T-cell (primary cell): ENCODE results near the gene CFTR. TPM values are rescaled to one million over a fixed set of nuclear protein-coding genes. Genes with fewer than 3 reads are reported as not detected.

Experiments
- ATAC-seq, 4 experiments: fragments of 200-7000 bp in 3 of 4; fragments of 150-1000 bp in 1 of 4; cut with Tn5 transposase; replicated peaks in 1 of 4; 1 replicate in 3 of 4; 2 replicates in 1 of 4; pipeline ENCODE4 v1.10.0; 2021; ENCODE audit warnings: moderate library complexity in 3 of 4, mild to moderate bottlenecking in 2 of 4, moderate number of reproducible peaks in 1 of 4
- CTCF ChIA-PET, 2 donors: fragments of 300-600 bp; sonication (Branson Sonifier 250); formaldehyde crosslinking; loops; one replicate each; lab custom pipeline; 2022; ENCODE audit warnings: antibody characterized with exemption in 2 of 2; lab: Charles Lee
- POLR2A ChIA-PET, 2 donors: fragments of 300-600 bp; sonication (Branson Sonifier 250); formaldehyde crosslinking; loops; one replicate each; lab custom pipeline; 2022; ENCODE audit warnings: antibody characterized with exemption in 2 of 2; lab: Charles Lee
- DNase-seq, 35 experiments: peaks; one replicate each; pipeline versions ENCODE4 v3.0.0 to v3.0.0-alpha.2; 2013 to 2023
- H3K27ac ChIP-seq: one replicate; pipeline ENCODE4 v1.5.1; 2013; ENCODE audit warnings: low read length
- H3K27me3 ChIP-seq, 2 experiments: replicated peaks in 1 of 2; 1 replicate in 1 of 2; 2 replicates in 1 of 2; pipeline versions ENCODE4 v1.6.1 to v1.7.0; 2013; ENCODE audit warnings: low read length in 1 of 2, mixed read lengths in 1 of 2; ENCODE audit not compliant: control insufficient read depth in 2 of 2, insufficient read depth in 2 of 2; ENCODE audit errors: extremely low read depth in 1 of 2
- H3K36me3 ChIP-seq, 2 donors: 1 replicate in 1 of 2; 2 replicates in 1 of 2; pipeline versions ENCODE4 v1.6.1 to v1.7.0; 2013; ENCODE audit warnings: low read length in 1 of 2; ENCODE audit not compliant: control insufficient read depth in 2 of 2, insufficient read depth in 1 of 2; ENCODE audit errors: extremely low read depth in 1 of 2
- H3K4me1 ChIP-seq, 2 experiments: 1 replicate in 1 of 2; 2 replicates in 1 of 2; pipeline versions ENCODE4 v1.6.1 to v1.7.0; 2013; ENCODE audit warnings: low read length in 2 of 2, mixed read lengths in 1 of 2; ENCODE audit not compliant: insufficient read depth in 2 of 2, control insufficient read depth in 1 of 2; ENCODE audit errors: extremely low read depth in 1 of 2
- H3K4me3 ChIP-seq, 2 donors: 1 replicate in 1 of 2; 2 replicates in 1 of 2; pipeline versions ENCODE4 v1.5.1 to v1.7.0; 2013; ENCODE audit warnings: mild to moderate bottlenecking in 2 of 2, low read length in 1 of 2, moderate library complexity in 1 of 2; ENCODE audit not compliant: control insufficient read depth in 1 of 2; ENCODE audit errors: extremely low read depth in 1 of 2
- H3K9me3 ChIP-seq: 2 replicates; pipeline ENCODE4 v1.7.0; 2013
- H3K27ac Mint-ChIP-seq, 2 donors: one replicate each; pipeline ENCODE4 v1.8.0; 2020 to 2021; ENCODE audit warnings: mild to moderate bottlenecking in 2 of 2, mixed read lengths in 2 of 2
- H3K27me3 Mint-ChIP-seq, 2 donors: one replicate each; pipeline ENCODE4 v1.8.0; 2021 to 2022; ENCODE audit warnings: mixed read lengths in 2 of 2
- H3K36me3 Mint-ChIP-seq: one replicate; pipeline ENCODE4 v1.8.0; 2021; ENCODE audit warnings: mixed read lengths
- H3K4me1 Mint-ChIP-seq, 3 donors: one replicate each; pipeline ENCODE4 v1.8.0; 2020 to 2022; ENCODE audit warnings: mixed read lengths in 3 of 3, mild to moderate bottlenecking in 1 of 3
- H3K4me3 Mint-ChIP-seq, 3 donors: one replicate each; pipeline ENCODE4 v1.8.0; 2020 to 2022; ENCODE audit warnings: mild to moderate bottlenecking in 3 of 3, mixed read lengths in 3 of 3, moderate library complexity in 3 of 3
- H3K9me3 Mint-ChIP-seq, 3 donors: one replicate each; pipeline ENCODE4 v1.8.0; 2020 to 2022; ENCODE audit warnings: mixed read lengths in 3 of 3
- WGBS: methylation state at CpG from one replicate; pipeline ENCODE4 v1.1.5; 2013; ENCODE audit warnings: missing lambda C conversion rate; ENCODE audit not compliant: insufficient coverage; 5-methylcytosine and 5-hydroxymethylcytosine counted together
- total RNA-seq, 35 experiments: library from RNA in 6 of 35; stranded (reverse) in 6 of 35; fragments of 120-200 nt in 1 of 35; gene quantifications; one replicate each; pipeline versions ENCODE4 v1.2.1 to v1.2.4 and lab custom pipeline; 2013 to 2026

Gene CFTR
- total RNA-seq, 5 donors from 2014 or later (not counting 1 experiment from before 2014, with no cell fraction given): 0.44 to 0.53 (median 0.47) TPM; not detected in 2

GRCh38 chr7:117637937-117638336, 158.1 kb downstream of the CFTR start:
- no CpG with 5 or more reads among the region's 2 CpGs for WGBS
- no peaks in the 10 kb centered on the region for H3K4me1 ChIP-seq
- Mint-ChIP-seq H3K9me3 (no peaks in the 10 kb centered on the region), H3K4me3 (no peak overlapping the region), H3K36me3 (no peaks in the 10 kb centered on the region), H3K27me3 (no peaks in the 10 kb centered on the region), H3K4me1 (no peaks in the 10 kb centered on the region), H3K27ac (no peak overlapping the region)
- ChIA-PET POLR2A (no interaction called here), CTCF (no interaction called here)
- DNase-seq (no peak), ATAC-seq (no peak)
- no peak overlapping the region for H3K4me3 ChIP-seq
- no peak overlapping the region for H3K27ac ChIP-seq
- no peaks in the 10 kb centered on the region for H3K36me3 ChIP-seq
- H3K9me3 ChIP-seq: no peaks in the 10 kb centered on the region
- no peaks in the 10 kb centered on the region for H3K27me3 ChIP-seq

- ATAC-seq: no peak
- no CpG with 5 or more reads among the region's 2 CpGs for WGBS
These were observed 160.1 kb downstream of the CFTR start for GRCh38 chr7:117639966-117640365.

DNA sequence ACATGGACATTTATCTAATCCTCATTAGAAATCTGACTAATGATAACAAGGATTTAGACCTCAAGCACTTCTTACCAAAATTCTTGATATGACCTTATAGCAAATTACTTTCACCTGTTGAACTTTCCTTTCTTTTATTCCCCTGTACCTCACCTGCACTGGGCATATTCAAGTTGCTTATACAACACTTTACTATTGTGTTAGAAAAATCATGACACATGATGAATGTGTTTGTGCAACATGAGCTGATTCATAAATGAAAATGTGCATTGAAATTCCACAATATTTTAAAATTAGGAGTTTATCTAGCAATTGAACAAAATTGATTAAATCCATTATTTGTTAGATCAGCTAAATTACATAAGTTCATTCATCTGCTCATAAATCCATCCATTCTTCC, 160.6 kb downstream of the CFTR start:
- Histone ChIP-seq H3K9me3 (no peaks in the 10 kb centered on the region), H3K36me3 (no peaks in the 10 kb centered on the region), H3K4me1 (no peaks in the 10 kb centered on the region), H3K27ac (no peak overlapping the region), H3K4me3 (no peak overlapping the region), H3K27me3 (no peaks in the 10 kb centered on the region)
- ChIA-PET CTCF (no interaction called here), POLR2A (no interaction called here)
- DNase-seq: no peak
- Mint-ChIP-seq H3K27ac (no peak overlapping the region), H3K36me3 (no peaks in the 10 kb centered on the region), H3K9me3 (no peaks in the 10 kb centered on the region), H3K27me3 (peaks cover 0 to 4% of the 10 kb centered on the region in 2 donors), H3K4me1 (no peaks in the 10 kb centered on the region), H3K4me3 (no peak overlapping the region)
- no peak for ATAC-seq

More at GRCh38 chr7:117639966-117640365, 160.1 kb downstream of the CFTR start:
- Histone ChIP-seq H3K9me3 (no peaks in the 10 kb centered on the region), H3K4me1 (no peaks in the 10 kb centered on the region), H3K27me3 (no peaks in the 10 kb centered on the region), H3K36me3 (no peaks in the 10 kb centered on the region), H3K27ac (no peak overlapping the region), H3K4me3 (no peak overlapping the region)
- DNase-seq: no peak
- Mint-ChIP-seq H3K9me3 (no peaks in the 10 kb centered on the region), H3K27ac (no peak overlapping the region), H3K36me3 (no peaks in the 10 kb centered on the region), H3K27me3 (peaks cover 0 to 3% of the 10 kb centered on the region in 2 donors), H3K4me3 (no peak overlapping the region), H3K4me1 (no peaks in the 10 kb centered on the region)
- POLR2A ChIA-PET: no interaction called here
- CTCF ChIA-PET: no interaction called here

- H3K27ac Mint-ChIP-seq: no peak overlapping the region
- Histone ChIP-seq H3K4me3 (no peak overlapping the region), H3K27me3 (no peaks in the 10 kb centered on the region), H3K27ac (no peak overlapping the region), H3K4me1 (no peaks in the 10 kb centered on the region), H3K9me3 (no peaks in the 10 kb centered on the region), H3K36me3 (no peaks in the 10 kb centered on the region)
- no peak for ATAC-seq
- no peak for DNase-seq
- H3K9me3 Mint-ChIP-seq: peaks cover 0 to 7% (median 0%) of the 10 kb centered on the region in 3 donors
- POLR2A ChIA-PET: no interaction called here
- no peaks in the 10 kb centered on the region for H3K4me1 Mint-ChIP-seq
- no peaks in the 10 kb centered on the region for H3K36me3 Mint-ChIP-seq
- H3K4me3 Mint-ChIP-seq: no peak overlapping the region
- CTCF ChIA-PET: no interaction called here
- peaks cover 0 to 5% of the 10 kb centered on the region in 2 donors for H3K27me3 Mint-ChIP-seq
These were observed 165.8 kb downstream of the CFTR start for GRCh38 chr7:117645481-117646165.

GRCh38 chr7:117648203-117648866, 168.5 kb downstream of the CFTR start:
- H3K4me3 ChIP-seq: no peak overlapping the region
- CTCF ChIA-PET: no interaction called here
- H3K27ac Mint-ChIP-seq: no peak overlapping the region
- no peaks in the 10 kb centered on the region for H3K9me3 ChIP-seq
- H3K36me3 ChIP-seq: no peaks in the 10 kb centered on the region
- H3K27ac ChIP-seq: no peak overlapping the region
- peaks cover 0 to 7% (median 0%) of the 10 kb centered on the region in 3 donors for H3K9me3 Mint-ChIP-seq
- H3K4me3 Mint-ChIP-seq: no peak overlapping the region
- ATAC-seq (no peak), DNase-seq (no peak)
- no peaks in the 10 kb centered on the region for H3K4me1 ChIP-seq
- no peaks in the 10 kb centered on the region for H3K4me1 Mint-ChIP-seq
- POLR2A ChIA-PET: no interaction called here
- WGBS: 63% methylated on average over 1 of the region's 5 CpGs
- H3K36me3 Mint-ChIP-seq: no peaks in the 10 kb centered on the region
- peaks cover 0 to 5% of the 10 kb centered on the region in 2 donors for H3K27me3 Mint-ChIP-seq
- H3K27me3 ChIP-seq: no peaks in the 10 kb centered on the region

DNA sequence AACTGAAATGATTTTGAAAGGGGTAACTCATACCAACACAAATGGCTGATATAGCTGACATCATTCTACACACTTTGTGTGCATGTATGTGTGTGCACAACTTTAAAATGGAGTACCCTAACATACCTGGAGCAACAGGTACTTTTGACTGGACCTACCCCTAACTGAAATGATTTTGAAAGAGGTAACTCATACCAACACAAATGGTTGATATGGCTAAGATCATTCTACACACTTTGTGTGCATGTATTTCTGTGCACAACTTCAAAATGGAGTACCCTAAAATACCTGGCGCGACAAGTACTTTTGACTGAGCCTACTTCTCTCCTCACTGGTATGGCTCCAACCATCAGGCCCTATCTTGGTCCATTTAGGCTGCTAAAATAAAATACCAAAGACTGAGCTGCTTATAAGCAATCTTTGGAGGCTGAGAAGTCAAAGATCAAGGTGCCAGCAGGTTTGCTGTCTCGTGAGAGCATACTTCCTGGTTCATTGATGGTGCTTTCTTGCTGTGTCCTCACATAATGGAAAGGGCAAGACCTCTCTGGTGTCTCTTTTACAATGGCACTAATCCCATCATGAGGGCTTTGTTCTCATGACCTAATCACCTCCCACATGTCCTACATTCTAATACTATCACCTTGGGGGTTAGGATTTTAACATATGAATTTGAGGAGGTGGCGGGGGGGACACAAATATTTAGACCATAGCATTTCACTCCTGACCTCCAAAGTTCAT, 173.3 kb downstream of the CFTR start:
- H3K4me1 Mint-ChIP-seq: no peaks in the 10 kb centered on the region
- CTCF ChIA-PET: no interaction called here

More for the DNA sequence above, 173.3 kb downstream of the CFTR start:
- ATAC-seq (no peak), DNase-seq (no peak)
- H3K4me1 ChIP-seq: no peaks in the 10 kb centered on the region
- peaks cover 0 to 7% (median 6%) of the 10 kb centered on the region in 3 donors for H3K9me3 Mint-ChIP-seq
- no peak overlapping the region for H3K27ac Mint-ChIP-seq
- H3K27me3 Mint-ChIP-seq: no peaks in the 10 kb centered on the region
- H3K27ac ChIP-seq: no peak overlapping the region
- no peaks in the 10 kb centered on the region for H3K27me3 ChIP-seq
- no peaks in the 10 kb centered on the region for H3K9me3 ChIP-seq
- WGBS: 64% methylated on average over 3 of the region's 4 CpGs
- no peak overlapping the region for H3K4me3 ChIP-seq
- H3K36me3 ChIP-seq: no peaks in the 10 kb centered on the region
- no peaks in the 10 kb centered on the region for H3K36me3 Mint-ChIP-seq
- no peak overlapping the region for H3K4me3 Mint-ChIP-seq
- POLR2A ChIA-PET: no interaction called here
